Activated CD8-positive, alpha-beta memory T cell treated with anti-CD3 and anti-CD28 coated beads for 24 hours (primary cell): ENCODE measurements around the gene THADA.

Source experiments
- DNase-seq: peaks from one replicate; pipeline ENCODE4 v3.0.0-alpha.2; 2020

THADA gene

GRCh38 chr2:43345391-43345813 is 250.4 kb downstream of the THADA start:
- no peak for DNase-seq

GRCh38 chr2:43344868-43345373 is 250.9 kb downstream of the THADA start:
- no peak for DNase-seq

GRCh38 chr2:43343573-43344304 is 252.1 kb downstream of the THADA start:
- no peak for DNase-seq

- no peak for DNase-seq
Observed at GRCh38 chr2:43341959-43342757, 253.7 kb downstream of the THADA start.

- no peak for DNase-seq
Observed at GRCh38 chr2:43340945-43341356, 254.9 kb downstream of the THADA start.

- DNase-seq: no peak
Observed at GRCh38 chr2:43340066-43340465, 255.8 kb downstream of the THADA start.

- no peak for DNase-seq
Observed at GRCh38 chr2:43333656-43334144, 262.1 kb downstream of the THADA start.

GRCh38 chr2:43333101-43333655 is 262.7 kb downstream of the THADA start:
- no peak for DNase-seq

- DNase-seq: no peak
Observed at GRCh38 chr2:43332653-43333052, 263.2 kb downstream of the THADA start.

GRCh38 chr2:43331422-43331821 is 264.4 kb downstream of the THADA start:
- no peak for DNase-seq

GRCh38 chr2:43329637-43330036 is 266.2 kb downstream of the THADA start:
- no peak for DNase-seq

GRCh38 chr2:43328832-43329231 is 267.0 kb downstream of the THADA start:
- DNase-seq: no peak

- no peak for DNase-seq
Observed at GRCh38 chr2:43328133-43328532, 267.7 kb downstream of the THADA start.

GRCh38 chr2:43327119-43327518 is 268.7 kb downstream of the THADA start:
- no peak for DNase-seq

GRCh38 chr2:43326101-43326825 is 269.6 kb downstream of the THADA start:
- DNase-seq: no peak

GRCh38 chr2:43325107-43325811 is 270.6 kb downstream of the THADA start:
- DNase-seq: no peak

GRCh38 chr2:43324259-43325106 is 271.4 kb downstream of the THADA start:
- DNase-seq: no peak

GRCh38 chr2:43323857-43324256 is 272.0 kb downstream of the THADA start:
- DNase-seq: no peak

- no peak for DNase-seq
Observed at GRCh38 chr2:43321446-43321845, 274.4 kb downstream of the THADA start.

GRCh38 chr2:43319541-43319940 is 276.3 kb downstream of the THADA start:
- no peak for DNase-seq

- no peak for DNase-seq
Observed at GRCh38 chr2:43318791-43319190, 277.0 kb downstream of the THADA start.
